Trophoblast cell (in vitro differentiated cells and primary cell): ENCODE measurements around the gene TOX2.

Experiments used
- DNase-seq, 2 donors: peaks; one replicate each; pipeline ENCODE4 v3.0.0-alpha.2; 2016
- H2AFZ ChIP-seq: 2 replicates; pipeline ENCODE4 v1.6.1; 2013; ENCODE audit warnings: low read length, moderate library complexity, mild to moderate bottlenecking; ENCODE audit not compliant: insufficient read depth, poor library complexity
- H2AK5ac ChIP-seq: 2 replicates; pipeline ENCODE4 v1.6.1; 2013; ENCODE audit warnings: mild to moderate bottlenecking, low read length
- H2BK120ac ChIP-seq: 2 replicates; pipeline ENCODE4 v1.6.1; 2013; ENCODE audit warnings: low read length, mild to moderate bottlenecking, moderate library complexity; ENCODE audit not compliant: insufficient read depth, poor library complexity
- H2BK12ac ChIP-seq: 2 replicates; pipeline ENCODE4 v1.6.1; 2013; ENCODE audit warnings: mild to moderate bottlenecking, low read length, moderate library complexity
- H2BK5ac ChIP-seq: 2 replicates; pipeline ENCODE4 v1.6.1; 2013; ENCODE audit warnings: low read length, low read depth, moderate library complexity, mild to moderate bottlenecking; ENCODE audit not compliant: poor library complexity
- H3K14ac ChIP-seq: 2 replicates; pipeline ENCODE4 v1.6.1; 2013; ENCODE audit warnings: mild to moderate bottlenecking, low read length
- H3K18ac ChIP-seq: 2 replicates; pipeline ENCODE4 v1.6.1; 2013; ENCODE audit warnings: mild to moderate bottlenecking, low read length
- H3K23ac ChIP-seq: 2 replicates; pipeline ENCODE4 v1.6.1; 2013; ENCODE audit warnings: low read length
- H3K27ac ChIP-seq: 2 replicates; pipeline ENCODE4 v1.5.1; 2013; ENCODE audit warnings: low read depth, mild to moderate bottlenecking, inconsistent platforms, low read length, moderate library complexity
- H3K27me3 ChIP-seq: 2 replicates; pipeline ENCODE4 v1.6.1; 2013; ENCODE audit warnings: inconsistent platforms, mild to moderate bottlenecking, low read length, moderate library complexity; ENCODE audit not compliant: insufficient read depth
- H3K36me3 ChIP-seq, 2 experiments: 1 replicate in 1 of 2; 2 replicates in 1 of 2; pipeline ENCODE4 v1.6.1; 2013; ENCODE audit warnings: low read length in 2 of 2, mild to moderate bottlenecking in 2 of 2, moderate library complexity in 1 of 2; ENCODE audit not compliant: insufficient read depth in 2 of 2, control insufficient read depth in 1 of 2
- H3K4ac ChIP-seq: 2 replicates; pipeline ENCODE4 v1.6.1; 2013; ENCODE audit warnings: low read depth, mild to moderate bottlenecking, low read length, moderate library complexity
- H3K4me1 ChIP-seq, 2 experiments: 1 replicate in 1 of 2; 2 replicates in 1 of 2; pipeline ENCODE4 v1.6.1; 2013; ENCODE audit warnings: low read length in 2 of 2, mild to moderate bottlenecking in 2 of 2, moderate library complexity in 1 of 2; ENCODE audit not compliant: insufficient read depth in 2 of 2, control insufficient read depth in 1 of 2
- H3K4me2 ChIP-seq: 2 replicates; pipeline ENCODE4 v1.6.1; 2013; ENCODE audit warnings: inconsistent platforms, mild to moderate bottlenecking, low read length, moderate library complexity
- H3K4me3 ChIP-seq: 2 replicates; pipeline ENCODE4 v1.5.1; 2013; ENCODE audit warnings: mild to moderate bottlenecking, low read depth, low read length, inconsistent platforms
- H3K79me1 ChIP-seq: one replicate; pipeline ENCODE4 v1.6.1; 2013; ENCODE audit warnings: low read length
- H3K79me2 ChIP-seq: 2 replicates; pipeline ENCODE4 v1.6.1; 2013; ENCODE audit warnings: low read length, mild to moderate bottlenecking; ENCODE audit not compliant: control insufficient read depth, insufficient read depth, poor library complexity
- H3K9ac ChIP-seq: 2 replicates; pipeline ENCODE4 v1.6.1; 2013; ENCODE audit warnings: mild to moderate bottlenecking, low read length
- H3K9me3 ChIP-seq: 2 replicates; pipeline ENCODE4 v1.6.1; 2013; ENCODE audit warnings: low read depth, mild to moderate bottlenecking, control low read depth, inconsistent platforms, low read length; ENCODE audit not compliant: insufficient read depth
- H4K12ac ChIP-seq: 2 replicates; pipeline ENCODE4 v1.6.1; 2013; ENCODE audit warnings: low read depth, mild to moderate bottlenecking, low read length, moderate library complexity
- H4K8ac ChIP-seq: 2 replicates; pipeline ENCODE4 v1.6.1; 2013; ENCODE audit warnings: low read depth, mild to moderate bottlenecking, low read length, moderate library complexity
- H4K91ac ChIP-seq: one replicate; pipeline ENCODE4 v1.6.1; 2013; ENCODE audit warnings: low read depth, mild to moderate bottlenecking, low read length, moderate library complexity
- WGBS: extraction: QIAGEN DNeasy Blood & Tissue Kit; methylation state at CpG from one replicate; pipeline ENCODE4 v1.1.7; 2013; ENCODE audit warnings: missing lambda C conversion rate; ENCODE audit not compliant: insufficient read length, insufficient coverage; ENCODE audit errors: extremely low coverage; 5-methylcytosine and 5-hydroxymethylcytosine counted together

The TOX2 gene

GRCh38 chr20:44084439-44084838, 169.8 kb downstream of the TOX2 start:
- no peak overlapping the region for H4K91ac ChIP-seq
- H3K36me3 ChIP-seq = no peaks in the 10 kb centered on the region
- H3K9me3 ChIP-seq = no peaks in the 10 kb centered on the region
- H4K8ac ChIP-seq = no peak overlapping the region
- no peaks in the 10 kb centered on the region for H3K79me2 ChIP-seq
- no peak overlapping the region for H3K4ac ChIP-seq
- H2BK120ac ChIP-seq = no peak overlapping the region
- no peak overlapping the region for H3K4me2 ChIP-seq
- H3K23ac ChIP-seq = no peak overlapping the region
- H2AK5ac ChIP-seq = no peak overlapping the region
- peaks cover 2% of the 10 kb centered on the region for H3K79me1 ChIP-seq
- no CpG with 5 or more reads among the region's 2 CpGs for WGBS
- no peak for DNase-seq
- H2BK5ac ChIP-seq = no peak overlapping the region
- no peak overlapping the region for H2BK12ac ChIP-seq
- no peak overlapping the region for H3K4me3 ChIP-seq
- no peaks in the 10 kb centered on the region for H3K27me3 ChIP-seq
- H3K14ac ChIP-seq = no peak overlapping the region
- peaks cover 3 to 5% of the 10 kb centered on the region in 2 experiments for H3K4me1 ChIP-seq
- no peak overlapping the region for H4K12ac ChIP-seq
- H2AFZ ChIP-seq = no peak overlapping the region
- no peak overlapping the region for H3K18ac ChIP-seq
- no peak overlapping the region for H3K9ac ChIP-seq
- H3K27ac ChIP-seq = no peak overlapping the region

- H2AK5ac ChIP-seq = no peak overlapping the region
Observed at GRCh38 chr20:44084891-44085290, 170.2 kb downstream of the TOX2 start.

GRCh38 chr20:44085616-44086434, 171.2 kb downstream of the TOX2 start:
- WGBS = no CpG with 5 or more reads among the region's 17 CpGs

More at GRCh38 chr20:44084891-44085290, 170.2 kb downstream of the TOX2 start:
- no peak overlapping the region for H3K14ac ChIP-seq
- no peak for DNase-seq
- H3K79me1 ChIP-seq = peaks cover 2% of the 10 kb centered on the region
- H4K12ac ChIP-seq = no peak overlapping the region
- H3K18ac ChIP-seq = no peak overlapping the region
- no peak overlapping the region for H4K8ac ChIP-seq
- WGBS = no CpG with 5 or more reads among the region's 7 CpGs
- no peak overlapping the region for H3K9ac ChIP-seq
- H2BK12ac ChIP-seq = no peak overlapping the region
- H3K23ac ChIP-seq = no peak overlapping the region
- H3K4me1 ChIP-seq = peaks cover 3 to 5% of the 10 kb centered on the region in 2 experiments
- no peaks in the 10 kb centered on the region for H3K27me3 ChIP-seq
- no peak overlapping the region for H2BK120ac ChIP-seq
- H3K79me2 ChIP-seq = no peaks in the 10 kb centered on the region
- no peak overlapping the region for H4K91ac ChIP-seq
- no peaks in the 10 kb centered on the region for H3K36me3 ChIP-seq
- H3K27ac ChIP-seq = no peak overlapping the region
- H3K9me3 ChIP-seq = no peaks in the 10 kb centered on the region
- H3K4ac ChIP-seq = no peak overlapping the region
- no peak overlapping the region for H3K4me3 ChIP-seq
- H2AFZ ChIP-seq = no peak overlapping the region
- no peak overlapping the region for H3K4me2 ChIP-seq
- no peak overlapping the region for H2BK5ac ChIP-seq

GRCh38 chr20:44087051-44087856, 172.6 kb downstream of the TOX2 start:
- peaks cover 3 to 5% of the 10 kb centered on the region in 2 experiments for H3K4me1 ChIP-seq
- H2BK5ac ChIP-seq = no peak overlapping the region
- H2BK12ac ChIP-seq = no peak overlapping the region
- no peak overlapping the region for H3K9ac ChIP-seq
- peaks cover 2% of the 10 kb centered on the region for H3K79me1 ChIP-seq
- H3K27me3 ChIP-seq = no peaks in the 10 kb centered on the region
- H3K14ac ChIP-seq = no peak overlapping the region
- no peak overlapping the region for H3K4me3 ChIP-seq
- H3K9me3 ChIP-seq = no peaks in the 10 kb centered on the region
- no peak overlapping the region for H2AFZ ChIP-seq
- H3K79me2 ChIP-seq = no peaks in the 10 kb centered on the region
- H3K27ac ChIP-seq = no peak overlapping the region
- no CpG with 5 or more reads among the region's 15 CpGs for WGBS
- DNase-seq = no peak
- H3K4ac ChIP-seq = no peak overlapping the region
- no peaks in the 10 kb centered on the region for H3K36me3 ChIP-seq
- H4K8ac ChIP-seq = no peak overlapping the region
- H3K4me2 ChIP-seq = no peak overlapping the region
- H2AK5ac ChIP-seq = no peak overlapping the region
- H4K12ac ChIP-seq = no peak overlapping the region
- no peak overlapping the region for H3K18ac ChIP-seq
- no peak overlapping the region for H4K91ac ChIP-seq
- H2BK120ac ChIP-seq = no peak overlapping the region
- H3K23ac ChIP-seq = no peak overlapping the region

More at GRCh38 chr20:44085616-44086434, 171.2 kb downstream of the TOX2 start:
- Histone ChIP-seq H2BK12ac (no peak overlapping the region), H3K23ac (no peak overlapping the region), H4K91ac (no peak overlapping the region), H3K4me1 (peaks cover 3 to 5% of the 10 kb centered on the region in 2 experiments), H3K36me3 (no peaks in the 10 kb centered on the region), H3K27ac (no peak overlapping the region), H4K8ac (no peak overlapping the region), H2BK5ac (no peak overlapping the region), H3K79me2 (no peaks in the 10 kb centered on the region), H2BK120ac (no peak overlapping the region), H3K18ac (no peak overlapping the region), H3K79me1 (peaks cover 2% of the 10 kb centered on the region), H3K4ac (no peak overlapping the region), H3K14ac (no peak overlapping the region), H2AFZ (no peak overlapping the region), H3K27me3 (no peaks in the 10 kb centered on the region), H3K9ac (no peak overlapping the region), H4K12ac (no peak overlapping the region), H3K4me2 (no peak overlapping the region), H2AK5ac (no peak overlapping the region), H3K9me3 (no peaks in the 10 kb centered on the region), H3K4me3 (no peak overlapping the region)
- no peak for DNase-seq
